Natural killer cell (primary cell): ENCODE results near the gene BICD1. TPM values are rescaled to one million over a fixed set of nuclear protein-coding genes. Genes with fewer than 3 reads are reported as not detected.

Experiments
- ATAC-seq, 3 donors: fragments of 150-1000 bp in 2 of 3; fragments of 200-7000 bp in 1 of 3; cut with Tn5 transposase; 1 replicate in 1 of 3; 2 replicates in 2 of 3; pipeline ENCODE4 v1.10.0; 2021; ENCODE audit warnings: mild to moderate bottlenecking in 2 of 3, moderate library complexity in 2 of 3
- DNase-seq, 2 donors: peaks; one replicate each; pipeline versions ENCODE4 v3.0.0 to v3.0.0-alpha.2; 2013 to 2021; ENCODE audit warnings: mixed read lengths in 1 of 2
- H3K27ac ChIP-seq: one replicate; pipeline ENCODE4 v1.5.1; 2013; ENCODE audit warnings: mild to moderate bottlenecking, low read length
- H3K27me3 ChIP-seq: one replicate; pipeline ENCODE4 v1.6.1; 2013; ENCODE audit warnings: low read length; ENCODE audit not compliant: control insufficient read depth, insufficient read depth
- H3K36me3 ChIP-seq: one replicate; pipeline ENCODE4 v1.6.1; 2013; ENCODE audit warnings: low read length; ENCODE audit not compliant: control insufficient read depth, insufficient read depth
- H3K4me1 ChIP-seq: one replicate; pipeline ENCODE4 v1.6.1; 2013; ENCODE audit warnings: low read length; ENCODE audit not compliant: control insufficient read depth, insufficient read depth
- H3K4me3 ChIP-seq: one replicate; pipeline ENCODE4 v1.5.1; 2013; ENCODE audit warnings: low read length
- H3K9me3 ChIP-seq: one replicate; pipeline ENCODE4 v1.6.1; 2013; ENCODE audit warnings: low read length; ENCODE audit not compliant: control insufficient read depth, insufficient read depth
- H3K27ac Mint-ChIP-seq, 2 donors: one replicate each; pipeline ENCODE4 v1.8.0; 2022; ENCODE audit warnings: mild to moderate bottlenecking in 2 of 2, mixed read lengths in 2 of 2, moderate library complexity in 1 of 2
- H3K27me3 Mint-ChIP-seq, 2 donors: one replicate each; pipeline ENCODE4 v1.8.0; 2022; ENCODE audit warnings: low read depth in 2 of 2, mixed read lengths in 2 of 2
- H3K36me3 Mint-ChIP-seq: one replicate; pipeline ENCODE4 v1.8.0; 2022; ENCODE audit warnings: mixed read lengths
- H3K4me1 Mint-ChIP-seq, 2 donors: one replicate each; pipeline ENCODE4 v1.8.0; 2022; ENCODE audit warnings: mixed read lengths in 2 of 2
- H3K4me3 Mint-ChIP-seq: one replicate; pipeline ENCODE4 v1.8.0; 2022; ENCODE audit warnings: mild to moderate bottlenecking, moderate library complexity, mixed read lengths
- H3K9me3 Mint-ChIP-seq, 2 donors: one replicate each; pipeline ENCODE4 v1.8.0; 2022; ENCODE audit warnings: mixed read lengths in 2 of 2
- CTCF ChIP-seq: fragments of 200-600 bp; IDR thresholded peaks from one replicate; pipeline ENCODE4 v1.8.0; 2022; ENCODE audit warnings: antibody characterized with exemption
- WGBS: methylation state at CpG from one replicate; pipeline ENCODE4 v1.1.7; 2013; ENCODE audit warnings: missing lambda C conversion rate; ENCODE audit not compliant: insufficient coverage; 5-methylcytosine and 5-hydroxymethylcytosine counted together
- intact Hi-C: fragments of 100-400 bp; cut with micrococcal nuclease; formaldehyde crosslinking; loops from one replicate; pipeline ENCODE4 v1.14.2; 2022
- total RNA-seq, 4 donors: library from RNA; stranded (reverse); fragments of 120-200 nt in 1 of 4; gene quantifications; one replicate each; pipeline versions ENCODE4 v1.2.3 to v1.2.4, GENCODE V29; 2013 to 2022

BICD1 gene
- total RNA-seq, 3 donors from 2014 or later (not counting 1 experiment from before 2014, with no cell fraction given) = 10.0 to 16.0 (median 15.5) TPM

GRCh38 chr12:32290411-32290810 is 183.8 kb downstream of the BICD1 start:
- H3K27me3 ChIP-seq = no peaks in the 10 kb centered on the region
- no peak for ATAC-seq
- H3K36me3 Mint-ChIP-seq = no peaks in the 10 kb centered on the region
- no peaks in the 10 kb centered on the region for H3K9me3 Mint-ChIP-seq
- H3K9me3 ChIP-seq = no peaks in the 10 kb centered on the region
- H3K36me3 ChIP-seq = peaks cover 2% of the 10 kb centered on the region
- H3K27ac Mint-ChIP-seq = no peak overlapping the region
- H3K27me3 Mint-ChIP-seq = no peaks in the 10 kb centered on the region
- no peak overlapping the region for H3K4me3 ChIP-seq
- no peak for DNase-seq
- TF ChIP-seq CTCF = no peak
- intact Hi-C loops = no loop called here
- H3K4me3 Mint-ChIP-seq = no peak overlapping the region
- H3K4me1 ChIP-seq = no peaks in the 10 kb centered on the region
- H3K4me1 Mint-ChIP-seq = no peaks in the 10 kb centered on the region
- no peak overlapping the region for H3K27ac ChIP-seq

- H3K27ac Mint-ChIP-seq = no peak overlapping the region
- Histone ChIP-seq H3K9me3 (no peaks in the 10 kb centered on the region), H3K36me3 (peaks cover 2% of the 10 kb centered on the region), H3K27me3 (no peaks in the 10 kb centered on the region), H3K4me1 (no peaks in the 10 kb centered on the region), H3K4me3 (no peak overlapping the region), H3K27ac (no peak overlapping the region)
- no peak for DNase-seq
- no peaks in the 10 kb centered on the region for H3K27me3 Mint-ChIP-seq
- no peak for TF ChIP-seq CTCF
- 93% methylated on average over 4 of the region's 4 CpGs for WGBS
- no peaks in the 10 kb centered on the region for H3K4me1 Mint-ChIP-seq
- intact Hi-C loops = no loop called here
- no peak for ATAC-seq
- H3K9me3 Mint-ChIP-seq = no peaks in the 10 kb centered on the region
- no peak overlapping the region for H3K4me3 Mint-ChIP-seq
- H3K36me3 Mint-ChIP-seq = no peaks in the 10 kb centered on the region
These were observed 185.5 kb downstream of the BICD1 start for GRCh38 chr12:32292151-32292550.

- 97% methylated on average over 5 of the region's 6 CpGs for WGBS
- Histone ChIP-seq H3K4me1 (no peaks in the 10 kb centered on the region), H3K9me3 (no peaks in the 10 kb centered on the region), H3K27me3 (no peaks in the 10 kb centered on the region), H3K4me3 (no peak overlapping the region), H3K36me3 (peaks cover 2% of the 10 kb centered on the region), H3K27ac (no peak overlapping the region)
- H3K27ac Mint-ChIP-seq = no peak overlapping the region
- H3K9me3 Mint-ChIP-seq = no peaks in the 10 kb centered on the region
- no peaks in the 10 kb centered on the region for H3K4me1 Mint-ChIP-seq
- no peak for TF ChIP-seq CTCF
- H3K4me3 Mint-ChIP-seq = no peak overlapping the region
- DNase-seq = no peak
- ATAC-seq = no peak
- no peaks in the 10 kb centered on the region for H3K36me3 Mint-ChIP-seq
- H3K27me3 Mint-ChIP-seq = no peaks in the 10 kb centered on the region
- intact Hi-C loops = no loop called here
These were observed 187.3 kb downstream of the BICD1 start for GRCh38 chr12:32293808-32294419.

GRCh38 chr12:32296567-32296966 is 189.9 kb downstream of the BICD1 start:
- peaks cover 2% of the 10 kb centered on the region for H3K36me3 ChIP-seq
- Mint-ChIP-seq H3K9me3 (no peaks in the 10 kb centered on the region), H3K27ac (no peak overlapping the region), H3K4me3 (no peak overlapping the region), H3K4me1 (no peaks in the 10 kb centered on the region), H3K27me3 (no peaks in the 10 kb centered on the region), H3K36me3 (no peaks in the 10 kb centered on the region)
- DNase-seq (no peak), ATAC-seq (no peak)
- WGBS = 94% methylated on average over 4 of the region's 4 CpGs
- H3K4me3 ChIP-seq = no peak overlapping the region
- H3K9me3 ChIP-seq = no peaks in the 10 kb centered on the region
- TF ChIP-seq CTCF = no peak
- no peaks in the 10 kb centered on the region for H3K27me3 ChIP-seq
- no peaks in the 10 kb centered on the region for H3K4me1 ChIP-seq
- H3K27ac ChIP-seq = no peak overlapping the region
- intact Hi-C loops = no loop called here
